Sciatic nerve (tissue), 2 donors: Measurements from ENCODE around the gene ERCC8. TPM values are rescaled to one million over a fixed set of nuclear protein-coding genes. Genes with fewer than 3 reads are reported as not detected.
A peak's percentile ranks its signal among the peaks of the same experiment; 100 is the strongest.
"Not testable (repeated sequence)": the region's sequence is repeated elsewhere in the genome, so short reads cannot be mapped to it uniquely, and the experiment has no call there.

Source experiments
- ATAC-seq: fragments of 200-7000 bp; cut with Tn5 transposase; one replicate; pipeline ENCODE4 v1.9.1; 2020; ENCODE audit warnings: mild to moderate bottlenecking, moderate library complexity
- DNase-seq: peaks from one replicate; pipeline ENCODE4 v3.0.0-alpha.2; 2020; ENCODE audit warnings: low spot score
- intact Hi-C: fragments of 100-400 bp; cut with DNase I; formaldehyde crosslinking; loops from one replicate; pipeline ENCODE4 v1.14.2; 2022
- total RNA-seq: library from RNA; stranded (reverse); fragmentation: NEBNext Ultra II Directional; extraction: Animal tissue kit (Norgen Biotek cat#: 25700); gene quantifications from one replicate; pipeline ENCODE4 v1.2.1, GENCODE V29; 2021
- donor health status: DM: no; HTN: no; CAD: no.
- donor health status: DM: no; HTN: no; CAD: no.

Gene ERCC8
- total RNA-seq, result 11.9 TPM

- intact Hi-C loops, result no loop called here
- peak; percentile 100 for ATAC-seq
- peak; percentile 94 for DNase-seq
Measured at GRCh38 chr5:60944904-60945812, at the start of gene ERCC8, which contains the start of gene NDUFAF2. Gene ERCC8 (minus strand): TSS chr5:60945070. CDS start chr5:60945008, 62 bp downstream. Gene NDUFAF2 (plus strand): TSS chr5:60945205. CDS start chr5:60945256, 51 bp downstream.

- no peak for ATAC-seq
- DNase-seq, result no peak
- intact Hi-C loops, result no loop called here
Measured at GRCh38 chr5:60993875-60994571, 49.2 kb upstream of the ERCC8 start.

- DNase-seq, result no peak
- no peak for ATAC-seq
- intact Hi-C loops, result no loop called here
Measured at GRCh38 chr5:60993425-60993824, 48.6 kb upstream of the ERCC8 start.

GRCh38 chr5:60992871-60993270, 48.0 kb upstream of the ERCC8 start:
- intact Hi-C loops, result no loop called here
- ATAC-seq, result no peak
- no peak for DNase-seq

GRCh38 chr5:60989790-60990189, 44.9 kb upstream of the ERCC8 start:
- ATAC-seq (no peak), DNase-seq (no peak)
- intact Hi-C loops, result no loop called here

- intact Hi-C loops, result not testable (repeated sequence)
Measured at GRCh38 chr5:60982127-60982526, 37.3 kb upstream of the ERCC8 start.

GRCh38 chr5:60980511-60980910, 35.6 kb upstream of the ERCC8 start:
- ATAC-seq (no peak), DNase-seq (no peak)
- intact Hi-C loops, result no loop called here

More at GRCh38 chr5:60982127-60982526, 37.3 kb upstream of the ERCC8 start:
- DNase-seq, ATAC-seq: not testable (repeated sequence)

GRCh38 chr5:60978968-60979367, 34.1 kb upstream of the ERCC8 start:
- DNase-seq, result no peak
- intact Hi-C loops, result no loop called here
- no peak for ATAC-seq

GRCh38 chr5:60977956-60978737, 33.3 kb upstream of the ERCC8 start:
- DNase-seq (no peak), ATAC-seq (no peak)
- intact Hi-C loops, result no loop called here

- no peak for ATAC-seq
- DNase-seq, result no peak
Measured at GRCh38 chr5:60972231-60972630, 27.4 kb upstream of the ERCC8 start.

GRCh38 chr5:60961685-60962084, 16.8 kb upstream of the ERCC8 start:
- intact Hi-C loops, result no loop called here
- DNase-seq, result no peak
- no peak for ATAC-seq

More at GRCh38 chr5:60972231-60972630, 27.4 kb upstream of the ERCC8 start:
- intact Hi-C loops, result no loop called here

- no peak for ATAC-seq
- intact Hi-C loops, result no loop called here
Measured at GRCh38 chr5:60960591-60960990, 15.7 kb upstream of the ERCC8 start.

GRCh38 chr5:60959156-60959555, 14.3 kb upstream of the ERCC8 start:
- intact Hi-C loops, result no loop called here
- no peak for DNase-seq

More at GRCh38 chr5:60960591-60960990, 15.7 kb upstream of the ERCC8 start:
- DNase-seq, result no peak

GRCh38 chr5:60958712-60959111, 13.8 kb upstream of the ERCC8 start:
- DNase-seq (no peak), ATAC-seq (no peak)
- intact Hi-C loops, result no loop called here

More at GRCh38 chr5:60959156-60959555, 14.3 kb upstream of the ERCC8 start:
- no peak for ATAC-seq

GRCh38 chr5:60958088-60958487, 13.2 kb upstream of the ERCC8 start:
- intact Hi-C loops, result no loop called here

GRCh38 chr5:60955239-60955638, 10.4 kb upstream of the ERCC8 start:
- intact Hi-C loops, result no loop called here
- ATAC-seq, result no peak

More at GRCh38 chr5:60958088-60958487, 13.2 kb upstream of the ERCC8 start:
- no peak for DNase-seq
- ATAC-seq, result no peak

GRCh38 chr5:60948738-60949137, 3.9 kb upstream of the ERCC8 start:
- ATAC-seq (no peak), DNase-seq (no peak)
- intact Hi-C loops, result no loop called here

More at GRCh38 chr5:60955239-60955638, 10.4 kb upstream of the ERCC8 start:
- DNase-seq, result no peak

- intact Hi-C loops, result no loop called here
- ATAC-seq (peak; percentile 61), DNase-seq (peak; percentile 64)
Measured at GRCh38 chr5:60945813-60946187, 930 bp upstream of the ERCC8 start.

GRCh38 chr5:60943624-60944023, 1.2 kb downstream of the ERCC8 start:
- intact Hi-C loops, result no loop called here
- DNase-seq (no peak), ATAC-seq (no peak)
